DOHH2 (cell line): ENCODE data around the gene KIF13A.

ENCODE experiments used
- CTCF ChIP-seq: fragments of 200-600 bp; sonication (generic); IDR thresholded peaks from one replicate; pipeline ENCODE4 v1.5.1; 2014; ENCODE audit warnings: antibody characterized with exemption, mild to moderate bottlenecking, low read depth, low read length; ENCODE audit not compliant: poor library complexity, severe bottlenecking
- EZH2phosphoT487 ChIP-seq: fragments of 200-600 bp; sonication (generic); IDR thresholded peaks from 2 replicates; pipeline ENCODE4 v1.6.1; 2017; ENCODE audit warnings: borderline replicate concordance, mild to moderate bottlenecking, antibody characterized with exemption, low read length, moderate library complexity, mixed read lengths

- TF ChIP-seq CTCF (no peak), EZH2phosphoT487 (no peak)
Observed at GRCh38 chr6:17901493-17901892, 85.9 kb downstream of the KIF13A start.
